GM12878 (cell line): ENCODE results near the gene AP3B1. TPM values are rescaled to one million over a fixed set of nuclear protein-coding genes. Genes with fewer than 3 reads are reported as not detected.

ENCODE experiments used
- NFXL1 ChIP-seq: fragments of 450-650 bp; IDR thresholded peaks from 2 replicates; pipeline ENCODE4 v1.6.1; 2017; ENCODE audit warnings: antibody characterized with exemption, mild to moderate bottlenecking, borderline replicate concordance
- RELA ChIP-seq: fragments of 450-650 bp; IDR thresholded peaks from 2 replicates; pipeline ENCODE4 v1.8.0; 2014; ENCODE audit warnings: borderline replicate concordance; ENCODE audit not compliant: partially characterized antibody
- polyA plus RNA-seq, 11 experiments: library from polyadenylated mRNA; depleted of rRNA in 4 of 11; unstranded in 6 of 11; stranded (reverse) in 5 of 11; fragments of >200 nt; fragmentation: Nextera tagmentation in 4 of 11; fragmentation: Illumina TruSeq in 1 of 11; extraction: Ambion mirVana in 4 of 11; extraction: Trizol in 1 of 11; gene quantifications; 1 replicate in 1 of 11; 2 replicates in 10 of 11; pipeline versions ENCODE4 v1.2.1 to v1.2.3, GENCODE V29; 2011 to 2016; ENCODE audit warnings: inconsistent platforms in 2 of 11, missing spikeins in 2 of 11, low read depth in 1 of 11
- total RNA-seq, 4 experiments: library from RNA; depleted of rRNA in 3 of 4; stranded (reverse); fragments of >200 nt in 3 of 4; fragmentation: Illumina TruSeq in 1 of 4; extraction: Trizol in 1 of 4; gene quantifications; 2 replicates each; pipeline versions ENCODE4 v1.2.1 to v1.2.3, GENCODE V29; 2013 to 2021
- TF ChIP-seq, protein P1 (sequence below): fragments of 450-650 bp; formaldehyde crosslinking; IDR thresholded peaks from 2 replicates; pipeline ENCODE4 v1.5.0; 2022; ENCODE audit warnings: mild to moderate bottlenecking, missing genetic modification characterization
- TF ChIP-seq, protein P2 (sequence below): IDR thresholded peaks from 2 replicates; pipeline ENCODE4 v1.6.1; 2011; ENCODE audit warnings: low read depth, mild to moderate bottlenecking, low read length, moderate library complexity, borderline replicate concordance; ENCODE audit errors: extremely low read depth
- TF ChIP-seq, protein P3 (sequence below): fragments of 450-650 bp; IDR thresholded peaks from 2 replicates; pipeline ENCODE4 v1.6.1; 2017; ENCODE audit warnings: mild to moderate bottlenecking, moderate library complexity

AP3B1 gene
- total and polyA plus RNA-seq, 10 of the 15 experiments (the other 5 are each of a cell fraction or from before 2014, with no cell fraction given), result 30.9 to 70.8 (median 46.0) TPM

DNA sequence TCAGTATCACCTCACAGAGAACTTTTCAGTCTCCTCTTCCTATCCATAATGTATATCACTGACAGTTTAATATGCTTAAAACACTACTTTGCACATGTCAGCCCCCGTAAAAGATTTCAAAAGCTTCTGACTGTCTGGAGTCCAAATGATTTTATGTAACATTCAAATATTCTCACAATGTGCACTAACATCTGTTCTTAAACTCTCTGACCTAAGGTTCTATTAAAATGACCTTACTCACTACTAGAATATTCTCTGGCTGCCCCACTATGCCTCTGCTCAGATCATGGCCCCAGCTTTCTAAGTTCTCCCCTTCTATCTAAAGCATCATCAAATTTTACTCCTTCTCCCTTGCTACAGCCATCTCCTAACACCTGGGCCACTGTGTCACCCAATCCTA lies 52.5 kb downstream of the AP3B1 start (continued):
- TF ChIP-seq NFXL1, result no peak
- TF ChIP-seq, protein P1, sequence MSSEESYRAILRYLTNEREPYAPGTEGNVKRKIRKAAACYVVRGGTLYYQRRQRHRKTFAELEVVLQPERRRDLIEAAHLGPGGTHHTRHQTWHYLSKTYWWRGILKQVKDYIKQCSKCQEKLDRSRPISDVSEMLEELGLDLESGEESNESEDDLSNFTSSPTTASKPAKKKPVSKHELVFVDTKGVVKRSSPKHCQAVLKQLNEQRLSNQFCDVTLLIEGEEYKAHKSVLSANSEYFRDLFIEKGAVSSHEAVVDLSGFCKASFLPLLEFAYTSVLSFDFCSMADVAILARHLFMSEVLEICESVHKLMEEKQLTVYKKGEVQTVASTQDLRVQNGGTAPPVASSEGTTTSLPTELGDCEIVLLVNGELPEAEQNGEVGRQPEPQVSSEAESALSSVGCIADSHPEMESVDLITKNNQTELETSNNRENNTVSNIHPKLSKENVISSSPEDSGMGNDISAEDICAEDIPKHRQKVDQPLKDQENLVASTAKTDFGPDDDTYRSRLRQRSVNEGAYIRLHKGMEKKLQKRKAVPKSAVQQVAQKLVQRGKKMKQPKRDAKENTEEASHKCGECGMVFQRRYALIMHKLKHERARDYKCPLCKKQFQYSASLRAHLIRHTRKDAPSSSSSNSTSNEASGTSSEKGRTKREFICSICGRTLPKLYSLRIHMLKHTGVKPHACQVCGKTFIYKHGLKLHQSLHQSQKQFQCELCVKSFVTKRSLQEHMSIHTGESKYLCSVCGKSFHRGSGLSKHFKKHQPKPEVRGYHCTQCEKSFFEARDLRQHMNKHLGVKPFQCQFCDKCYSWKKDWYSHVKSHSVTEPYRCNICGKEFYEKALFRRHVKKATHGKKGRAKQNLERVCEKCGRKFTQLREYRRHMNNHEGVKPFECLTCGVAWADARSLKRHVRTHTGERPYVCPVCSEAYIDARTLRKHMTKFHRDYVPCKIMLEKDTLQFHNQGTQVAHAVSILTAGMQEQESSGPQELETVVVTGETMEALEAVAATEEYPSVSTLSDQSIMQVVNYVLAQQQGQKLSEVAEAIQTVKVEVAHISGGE (CRISPR knock-in tag), result no peak
- no peak for TF ChIP-seq RELA
- TF ChIP-seq, protein P2, sequence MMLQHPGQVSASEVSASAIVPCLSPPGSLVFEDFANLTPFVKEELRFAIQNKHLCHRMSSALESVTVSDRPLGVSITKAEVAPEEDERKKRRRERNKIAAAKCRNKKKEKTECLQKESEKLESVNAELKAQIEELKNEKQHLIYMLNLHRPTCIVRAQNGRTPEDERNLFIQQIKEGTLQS, result no peak
- TF ChIP-seq, protein P3, sequence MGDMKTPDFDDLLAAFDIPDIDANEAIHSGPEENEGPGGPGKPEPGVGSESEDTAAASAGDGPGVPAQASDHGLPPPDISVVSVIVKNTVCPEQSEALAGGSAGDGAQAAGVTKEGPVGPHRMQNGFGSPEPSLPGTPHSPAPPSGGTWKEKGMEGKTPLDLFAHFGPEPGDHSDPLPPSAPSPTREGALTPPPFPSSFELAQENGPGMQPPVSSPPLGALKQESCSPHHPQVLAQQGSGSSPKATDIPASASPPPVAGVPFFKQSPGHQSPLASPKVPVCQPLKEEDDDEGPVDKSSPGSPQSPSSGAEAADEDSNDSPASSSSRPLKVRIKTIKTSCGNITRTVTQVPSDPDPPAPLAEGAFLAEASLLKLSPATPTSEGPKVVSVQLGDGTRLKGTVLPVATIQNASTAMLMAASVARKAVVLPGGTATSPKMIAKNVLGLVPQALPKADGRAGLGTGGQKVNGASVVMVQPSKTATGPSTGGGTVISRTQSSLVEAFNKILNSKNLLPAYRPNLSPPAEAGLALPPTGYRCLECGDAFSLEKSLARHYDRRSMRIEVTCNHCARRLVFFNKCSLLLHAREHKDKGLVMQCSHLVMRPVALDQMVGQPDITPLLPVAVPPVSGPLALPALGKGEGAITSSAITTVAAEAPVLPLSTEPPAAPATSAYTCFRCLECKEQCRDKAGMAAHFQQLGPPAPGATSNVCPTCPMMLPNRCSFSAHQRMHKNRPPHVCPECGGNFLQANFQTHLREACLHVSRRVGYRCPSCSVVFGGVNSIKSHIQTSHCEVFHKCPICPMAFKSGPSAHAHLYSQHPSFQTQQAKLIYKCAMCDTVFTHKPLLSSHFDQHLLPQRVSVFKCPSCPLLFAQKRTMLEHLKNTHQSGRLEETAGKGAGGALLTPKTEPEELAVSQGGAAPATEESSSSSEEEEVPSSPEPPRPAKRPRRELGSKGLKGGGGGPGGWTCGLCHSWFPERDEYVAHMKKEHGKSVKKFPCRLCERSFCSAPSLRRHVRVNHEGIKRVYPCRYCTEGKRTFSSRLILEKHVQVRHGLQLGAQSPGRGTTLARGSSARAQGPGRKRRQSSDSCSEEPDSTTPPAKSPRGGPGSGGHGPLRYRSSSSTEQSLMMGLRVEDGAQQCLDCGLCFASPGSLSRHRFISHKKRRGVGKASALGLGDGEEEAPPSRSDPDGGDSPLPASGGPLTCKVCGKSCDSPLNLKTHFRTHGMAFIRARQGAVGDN, result no peak
